K562 (cell line): Measurements from ENCODE around the gene TMEM116. TPM values are rescaled to one million over a fixed set of nuclear protein-coding genes. Genes with fewer than 3 reads are reported as not detected.

Experiments used
- DNMT1 ChIP-seq: fragments of 450-650 bp; IDR thresholded peaks from 2 replicates; pipeline ENCODE4 v1.6.1; 2016; ENCODE audit warnings: antibody characterized with exemption, mild to moderate bottlenecking
- E4F1 ChIP-seq: fragments of 250-450 bp; sonication (Bioruptor Pico); IDR thresholded peaks from 2 replicates; pipeline ENCODE4 v1.5.0; 2021; ENCODE audit warnings: mild to moderate bottlenecking, borderline replicate concordance
- NBN ChIP-seq: fragments of 450-650 bp; IDR thresholded peaks from 2 replicates; pipeline ENCODE4 v1.6.1; 2016; ENCODE audit warnings: low read depth, mild to moderate bottlenecking
- NFRKB ChIP-seq: fragments of 450-650 bp; IDR thresholded peaks from 2 replicates; pipeline ENCODE4 v1.6.1; 2016; ENCODE audit warnings: low read depth
- NUFIP1 ChIP-seq: fragments of 450-650 bp; IDR thresholded peaks from 2 replicates; pipeline ENCODE4 v1.6.1; 2018; ENCODE audit not compliant: partially characterized antibody
- XRCC5 ChIP-seq: fragments of 200-400 bp; formaldehyde crosslinking; IDR thresholded peaks from 2 replicates; pipeline ENCODE4 v1.6.1; 2017; ENCODE audit warnings: low read depth, mild to moderate bottlenecking, low read length
- ZBTB11 ChIP-seq, 3 experiments: fragments of 200-800 bp in 1 of 3; fragments of 250-450 bp in 1 of 3; fragments of 450-650 bp in 1 of 3; sonication (Bioruptor Pico) in 1 of 3; sonication (Bioruptor generic) in 1 of 3; formaldehyde crosslinking in 1 of 3; IDR thresholded peaks; 2 replicates each; pipeline versions ENCODE4 v1.6.1 to v1.8.0; 2016 to 2022; ENCODE audit warnings: mild to moderate bottlenecking in 2 of 3, missing genetic modification characterization in 2 of 3, missing compliant biosample characterization in 1 of 3, moderate library complexity in 1 of 3
- polyA plus RNA-seq, 8 experiments: library from polyadenylated mRNA; depleted of rRNA in 4 of 8; stranded (reverse) in 5 of 8; unstranded in 3 of 8; fragments of >200 nt; fragmentation: Nextera tagmentation in 2 of 8; fragmentation: Illumina TruSeq in 1 of 8; extraction: Ambion mirVana in 2 of 8; extraction: Trizol in 1 of 8; gene quantifications; 2 replicates each; pipeline versions ENCODE4 v1.2.1 to v1.2.3, GENCODE V29; 2011 to 2014; ENCODE audit warnings: inconsistent platforms in 1 of 8, missing spikeins in 1 of 8
- total RNA-seq, 7 experiments: library from RNA; depleted of rRNA in 6 of 7; stranded (reverse); fragments of >200 nt in 6 of 7; fragmentation: Illumina TruSeq in 2 of 7; extraction: Trizol in 2 of 7; gene quantifications; 2 replicates each; pipeline versions ENCODE4 v1.2.1 to v1.2.3, GENCODE V29; 2011 to 2021; ENCODE audit warnings: low replicate concordance in 1 of 7
- TF ChIP-seq, protein P1 (sequence below): IDR thresholded peaks from 2 replicates; pipeline ENCODE4 v1.6.1; 2012; ENCODE audit warnings: low read depth, low read length, improper control_type of control experiment, borderline replicate concordance

TMEM116 gene
- total and polyA plus RNA-seq, 9 of the 15 experiments (the other 6 are each of a cell fraction or from before 2014, with no cell fraction given): 5.2 to 78.6 (median 13.9) TPM

- TF ChIP-seq E4F1 (CRISPR knock-in tag) (no peak), NUFIP1 (no peak), NBN (peak; percentile 69), NFRKB (0 out of 2 replicates have a peak, but pooled peaks have one; percentile 41), DNMT1 (no peak), ZBTB11 (CRISPR knock-in tag; IDR thresholded peaks at IDR 0.05) (no peak), XRCC5 (no peak)
- TF ChIP-seq, protein P1, sequence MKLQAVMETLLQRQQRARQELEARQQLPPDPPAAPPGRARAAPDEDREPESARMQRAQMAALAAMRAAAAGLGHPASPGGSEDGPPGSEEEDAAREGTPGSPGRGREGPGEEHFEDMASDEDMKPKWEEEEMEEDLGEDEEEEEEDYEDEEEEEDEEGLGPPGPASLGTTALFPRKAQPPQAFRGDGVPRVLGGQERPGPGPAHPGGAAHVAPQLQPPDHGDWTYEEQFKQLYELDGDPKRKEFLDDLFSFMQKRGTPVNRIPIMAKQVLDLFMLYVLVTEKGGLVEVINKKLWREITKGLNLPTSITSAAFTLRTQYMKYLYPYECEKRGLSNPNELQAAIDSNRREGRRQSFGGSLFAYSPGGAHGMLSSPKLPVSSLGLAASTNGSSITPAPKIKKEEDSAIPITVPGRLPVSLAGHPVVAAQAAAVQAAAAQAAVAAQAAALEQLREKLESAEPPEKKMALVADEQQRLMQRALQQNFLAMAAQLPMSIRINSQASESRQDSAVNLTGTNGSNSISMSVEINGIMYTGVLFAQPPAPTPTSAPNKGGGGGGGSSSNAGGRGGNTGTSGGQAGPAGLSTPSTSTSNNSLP: no peak
Measured at GRCh38 chr12:112005419-112006395, 7.3 kb downstream of the TMEM116 start (continued).
